CD4-positive, alpha-beta T cell treated with Interleukin-6 at 100 ng/mL for 8 hours (primary cell): Measurements from ENCODE around the gene VWA3B.

Experiments used
- DNase-seq: peaks from one replicate; pipeline ENCODE4 v3.0.0-alpha.2; 2020; ENCODE audit warnings: mixed read lengths, low spot score

Gene VWA3B

GRCh38 chr2:98335271-98335670, 248.3 kb downstream of the VWA3B start:
- no peak for DNase-seq

DNA sequence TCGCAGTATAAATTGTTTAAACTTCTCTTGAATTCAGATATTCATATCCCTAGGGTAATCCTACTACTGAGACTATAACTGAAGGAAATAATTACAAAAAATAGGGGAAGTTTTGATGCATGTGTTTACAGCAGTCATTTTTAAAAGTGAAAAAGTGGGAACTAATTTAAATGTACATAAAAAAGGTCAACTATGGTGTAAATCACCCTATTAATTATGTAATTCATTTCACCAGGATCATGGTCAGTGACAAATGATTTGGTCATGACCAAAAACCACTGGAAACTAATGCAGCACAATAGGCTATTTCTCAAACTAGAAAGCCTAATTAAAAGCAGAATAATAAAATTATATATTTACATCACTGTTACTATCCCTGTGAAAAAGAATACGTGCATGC, 254.3 kb downstream of the VWA3B start:
- no peak for DNase-seq

GRCh38 chr2:98343285-98343684, 256.3 kb downstream of the VWA3B start:
- DNase-seq = no peak

GRCh38 chr2:98346311-98347236, 259.6 kb downstream of the VWA3B start, which contains the start of gene CNGA3:
TSS of gene CNGA3 (plus strand) at chr2:98346456. CDS start at chr2:98369976, 23,520 bp downstream.
- DNase-seq = no peak

DNA sequence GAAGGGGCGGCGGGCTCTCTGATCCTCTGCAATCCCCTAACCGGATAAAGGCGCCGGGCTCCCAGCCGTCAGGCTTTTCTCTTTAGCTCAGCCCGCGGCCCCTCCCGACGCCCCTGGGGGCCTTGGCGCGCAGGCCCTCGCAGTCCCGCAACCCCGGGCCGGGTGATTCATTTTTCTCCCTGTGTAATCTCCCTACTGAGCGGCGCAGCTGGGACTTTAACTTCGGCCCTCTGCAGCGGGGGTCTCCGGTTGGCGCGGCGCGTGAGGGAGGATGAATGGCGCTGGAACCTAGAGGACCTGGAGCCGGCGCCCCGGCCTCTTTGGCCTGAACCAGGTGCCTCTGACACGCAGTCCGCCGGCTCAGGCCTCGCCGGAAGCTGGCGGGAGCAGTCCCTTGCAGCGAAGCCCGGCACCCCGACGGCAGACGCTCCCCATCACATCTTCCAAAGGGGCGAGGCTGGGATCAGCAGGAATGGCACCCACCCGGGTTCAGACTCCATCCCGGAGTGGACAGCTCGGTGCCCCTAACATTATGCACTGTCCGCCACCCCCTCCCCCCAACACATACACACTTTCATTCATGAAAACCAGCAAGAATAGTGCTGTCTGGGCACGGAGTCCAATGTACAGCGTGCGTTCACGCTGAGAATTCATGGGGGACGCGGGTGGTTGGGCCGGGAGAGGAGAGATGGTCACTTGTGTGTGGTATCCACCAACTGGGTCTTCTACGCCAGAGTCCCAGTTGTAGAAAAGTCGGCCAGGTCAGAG, 260.5 kb downstream of the VWA3B start:
- no peak for DNase-seq

GRCh38 chr2:98348066-98348561, 261.1 kb downstream of the VWA3B start:
- no peak for DNase-seq

- DNase-seq = no peak
Observed at GRCh38 chr2:98350411-98350810, 263.4 kb downstream of the VWA3B start.

- no peak for DNase-seq
Observed at GRCh38 chr2:98355881-98356280, 268.9 kb downstream of the VWA3B start.

GRCh38 chr2:98356729-98357128, 269.8 kb downstream of the VWA3B start:
- no peak for DNase-seq

DNA sequence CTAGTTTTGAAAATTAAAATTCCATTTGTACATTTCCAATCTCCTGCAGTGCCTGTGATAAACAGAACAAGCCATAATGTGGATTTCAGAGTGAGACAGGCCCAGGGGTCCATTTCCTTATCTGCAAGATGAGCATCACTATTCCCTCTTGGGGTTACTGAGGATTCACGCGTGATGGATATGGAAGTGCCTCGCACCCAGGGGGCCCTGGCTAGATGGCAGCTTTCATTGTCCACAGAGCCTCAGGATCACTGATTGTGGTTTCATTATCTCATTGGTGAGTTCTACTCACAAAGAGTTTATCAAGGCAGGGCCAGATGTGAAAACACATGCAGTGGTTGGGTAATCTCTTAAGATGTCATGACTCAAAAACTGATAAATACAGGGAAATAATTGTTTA, 270.9 kb downstream of the VWA3B start:
- DNase-seq = no peak

DNA sequence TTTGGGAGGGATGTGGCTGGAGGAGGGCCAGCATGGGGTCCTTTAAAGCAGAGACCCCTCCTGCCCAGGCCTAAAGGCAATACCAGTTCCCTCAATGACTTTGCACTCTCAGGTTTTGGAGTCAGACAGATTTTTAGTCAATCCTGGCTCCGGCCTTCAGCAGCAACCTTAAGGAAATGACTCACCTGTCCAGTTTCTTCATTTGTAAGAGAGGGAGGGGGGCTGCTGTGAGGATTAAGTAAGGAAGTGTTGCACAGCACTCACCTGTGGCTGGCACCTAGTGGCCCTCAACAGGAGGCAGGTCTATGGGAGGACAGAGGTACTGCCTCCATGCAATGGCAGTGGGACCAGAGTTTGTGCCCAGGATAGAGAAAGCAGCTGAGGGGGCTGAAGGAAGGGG, 273.0 kb downstream of the VWA3B start:
- DNase-seq = no peak
